AG04449 (cell line): ENCODE results near the gene UBE3D.
"Not testable (repeated sequence)": the region's sequence is repeated elsewhere in the genome, so short reads cannot be mapped to it uniquely, and the experiment has no call there.

ENCODE experiments used
- CTCF ChIA-PET: fragments of 350-600 bp; formaldehyde crosslinking; extraction: SDS; loops from one replicate; lab custom pipeline; 2021; ENCODE audit warnings: antibody characterized with exemption; lab: Yijun Ruan, JAX
- POLR2A ChIA-PET: fragments of 400-600, 350-600 bp; formaldehyde crosslinking; extraction: SDS; loops from one replicate; lab custom pipeline; 2020; ENCODE audit warnings: antibody characterized with exemption, inconsistent platforms; lab: Yijun Ruan, JAX
- DNase-seq: peaks from one replicate; pipeline ENCODE4 v3.0.0-alpha.2; 2010; ENCODE audit warnings: low read depth, low spot score
- H3K4me3 ChIP-seq: 2 replicates; pipeline ENCODE4 v1.5.1; 2011; ENCODE audit warnings: low read depth, mild to moderate bottlenecking, control low read depth, low read length
- CTCF ChIP-seq: IDR thresholded peaks from one replicate; pipeline ENCODE4 v1.5.1; 2011; ENCODE audit warnings: mild to moderate bottlenecking, moderate library complexity, low read length, control low read depth, inconsistent platforms; ENCODE audit not compliant: insufficient read depth; ENCODE audit errors: missing control alignments

The UBE3D gene

GRCh38 chr6:82866446-82866845 lies 199.2 kb downstream of the UBE3D start:
- CTCF ChIA-PET: interaction anchor here (1.0 kb wide), 1 partner anchor 189 kb away, joined by 4 read pairs; no protein-coding TSS in a partner anchor
- no peak for TF ChIP-seq CTCF
- POLR2A ChIA-PET: no interaction called here
- DNase-seq: no peak
- no peak overlapping the region for H3K4me3 ChIP-seq

- CTCF ChIA-PET: interaction anchor here (1.0 kb wide), 1 partner anchor 190 kb away, joined by 4 read pairs; no protein-coding TSS in a partner anchor
- no peak for TF ChIP-seq CTCF
- DNase-seq: no peak
- POLR2A ChIA-PET: no interaction called here
- no peak overlapping the region for H3K4me3 ChIP-seq
These were observed 200.2 kb downstream of the UBE3D start for GRCh38 chr6:82865461-82865860.

GRCh38 chr6:82863781-82864180 lies 201.9 kb downstream of the UBE3D start:
- no peak for DNase-seq
- ChIA-PET POLR2A (no interaction called here), CTCF (no interaction called here)
- no peak overlapping the region for H3K4me3 ChIP-seq
- TF ChIP-seq CTCF: no peak

GRCh38 chr6:82862543-82862942 lies 203.1 kb downstream of the UBE3D start:
- ChIA-PET CTCF (no interaction called here), POLR2A (interaction anchor here (1.1 to 2.3 kb wide), 3 partner anchors 20 to 121 kb away, joined by 3 to 11 read pairs (median 4); no protein-coding TSS in a partner anchor)
- DNase-seq: peak; percentile 83
- no peak for TF ChIP-seq CTCF
- no peak overlapping the region for H3K4me3 ChIP-seq

GRCh38 chr6:82861121-82861520 lies 204.5 kb downstream of the UBE3D start:
- ChIA-PET POLR2A (interaction anchor here (2.3 kb wide), 1 partner anchor 19 kb away, joined by 11 read pairs; no protein-coding TSS in a partner anchor), CTCF (interaction anchor here (0.8 to 3.6 kb wide), 3 partner anchors 196 to 610 kb away, joined by 3 to 16 read pairs (median 9); partner anchors contain the start of gene UBE3D)
- no peak for DNase-seq
- no peak for TF ChIP-seq CTCF
- H3K4me3 ChIP-seq: no peak overlapping the region

GRCh38 chr6:82856077-82856476 lies 209.6 kb downstream of the UBE3D start:
- H3K4me3 ChIP-seq, POLR2A ChIA-PET, CTCF ChIA-PET, DNase-seq: not testable (repeated sequence)

- DNase-seq, H3K4me3 ChIP-seq, POLR2A ChIA-PET, CTCF ChIA-PET: not testable (repeated sequence)
These were observed 212.7 kb downstream of the UBE3D start for GRCh38 chr6:82852904-82853303.
